H9 (cell line): ENCODE data around the gene PRRX1. TPM values are rescaled to one million over a fixed set of nuclear protein-coding genes. Genes with fewer than 3 reads are reported as not detected.

ENCODE experiments used
- DNase-seq: peaks from one replicate; pipeline ENCODE4 v3.0.0-alpha.2; 2017
- H2AFZ ChIP-seq: one replicate; pipeline ENCODE4 v1.6.1; 2013; ENCODE audit warnings: mild to moderate bottlenecking, low read length, control low read depth, moderate library complexity
- H2AK5ac ChIP-seq: 2 replicates; pipeline ENCODE4 v1.6.1; 2013; ENCODE audit warnings: low read length, control low read depth, mixed read lengths; ENCODE audit not compliant: insufficient read length
- H2BK120ac ChIP-seq: one replicate; pipeline ENCODE4 v1.6.1; 2013; ENCODE audit warnings: low read depth, mild to moderate bottlenecking, low read length, control low read depth, inconsistent platforms; ENCODE audit not compliant: poor library complexity, severe bottlenecking
- H2BK12ac ChIP-seq: 2 replicates; pipeline ENCODE4 v1.6.1; 2013; ENCODE audit warnings: low read length, control low read depth, mixed read lengths, low read depth; ENCODE audit not compliant: insufficient read length
- H2BK15ac ChIP-seq: 2 replicates; pipeline ENCODE4 v1.6.1; 2013; ENCODE audit warnings: low read depth, low read length, control low read depth
- H2BK20ac ChIP-seq: one replicate; pipeline ENCODE4 v1.6.1; 2013; ENCODE audit warnings: low read depth, mild to moderate bottlenecking, low read length, control low read depth, inconsistent platforms; ENCODE audit not compliant: poor library complexity, severe bottlenecking
- H2BK5ac ChIP-seq: 2 replicates; pipeline ENCODE4 v1.6.1; 2013; ENCODE audit warnings: low read length, control low read depth, mixed read lengths; ENCODE audit not compliant: insufficient read length
- H3K14ac ChIP-seq: 2 replicates; pipeline ENCODE4 v1.6.1; 2013; ENCODE audit warnings: low read length, control low read depth; ENCODE audit not compliant: insufficient read depth
- H3K18ac ChIP-seq: 2 replicates; pipeline ENCODE4 v1.6.1; 2013; ENCODE audit warnings: low read depth, mild to moderate bottlenecking, mixed read lengths, low read length, control low read depth; ENCODE audit not compliant: insufficient read length
- H3K23ac ChIP-seq: 2 replicates; pipeline ENCODE4 v1.6.1; 2013; ENCODE audit warnings: low read length, control low read depth, mixed read lengths, low read depth; ENCODE audit not compliant: insufficient read length
- H3K23me2 ChIP-seq: 2 replicates; pipeline ENCODE4 v1.6.1; 2013; ENCODE audit warnings: low read depth, mild to moderate bottlenecking, mixed read lengths, low read length, control low read depth; ENCODE audit not compliant: insufficient read length, poor library complexity, severe bottlenecking
- H3K27ac ChIP-seq: 2 replicates; pipeline ENCODE4 v1.5.1; 2013; ENCODE audit warnings: low read length, control low read depth, mixed read lengths, low read depth; ENCODE audit not compliant: insufficient read length
- H3K27me3 ChIP-seq: 2 replicates; pipeline ENCODE4 v1.6.1; 2013; ENCODE audit warnings: low read length, control low read depth, inconsistent platforms; ENCODE audit not compliant: insufficient read depth
- H3K4ac ChIP-seq: 2 replicates; pipeline ENCODE4 v1.6.1; 2013; ENCODE audit warnings: low read depth, mild to moderate bottlenecking, control low read depth, inconsistent platforms, low read length, moderate library complexity
- H3K4me1 ChIP-seq: 2 replicates; pipeline ENCODE4 v1.6.1; 2013; ENCODE audit warnings: low read length, control low read depth, inconsistent platforms; ENCODE audit not compliant: insufficient read depth
- H3K4me2 ChIP-seq: 2 replicates; pipeline ENCODE4 v1.6.1; 2013; ENCODE audit warnings: low read length, control low read depth, mixed read lengths; ENCODE audit not compliant: insufficient read length, insufficient read depth
- H3K56ac ChIP-seq: 2 replicates; pipeline ENCODE4 v1.6.1; 2013; ENCODE audit warnings: low read depth, mild to moderate bottlenecking, mixed read lengths, low read length, control low read depth; ENCODE audit not compliant: insufficient read length
- H3K79me1 ChIP-seq: 2 replicates; pipeline ENCODE4 v1.6.1; 2013; ENCODE audit warnings: low read depth, mild to moderate bottlenecking, moderate library complexity, low read length, control low read depth, inconsistent platforms; ENCODE audit not compliant: insufficient read depth, poor library complexity, severe bottlenecking
- H3K79me2 ChIP-seq: 2 replicates; pipeline ENCODE4 v1.6.1; 2013; ENCODE audit warnings: low read length, control low read depth, inconsistent platforms; ENCODE audit not compliant: insufficient read depth
- H3K9ac ChIP-seq: 2 replicates; pipeline ENCODE4 v1.6.1; 2013; ENCODE audit warnings: low read length, control low read depth, mixed read lengths; ENCODE audit not compliant: insufficient read length; ENCODE audit errors: extremely low read depth
- H3K9me3 ChIP-seq: one replicate; pipeline ENCODE4 v1.6.1; 2013; ENCODE audit warnings: low read depth, low read length, inconsistent platforms; ENCODE audit not compliant: control insufficient read depth
- H3T11ph ChIP-seq: one replicate; pipeline ENCODE4 v1.6.1; 2013; ENCODE audit warnings: mild to moderate bottlenecking, low read length, control low read depth, inconsistent platforms
- H4K20me1 ChIP-seq: one replicate; pipeline ENCODE4 v1.6.1; 2013; ENCODE audit not compliant: control insufficient read depth, insufficient read length, insufficient read depth
- H4K5ac ChIP-seq: 2 replicates; pipeline ENCODE4 v1.6.1; 2013; ENCODE audit warnings: low read depth, mild to moderate bottlenecking, mixed read lengths, low read length, control low read depth; ENCODE audit not compliant: insufficient read length
- H4K8ac ChIP-seq: replicated peaks from 2 replicates; pipeline ENCODE4 v1.6.1; 2013; ENCODE audit warnings: low read length, control low read depth, mixed read lengths, low read depth; ENCODE audit not compliant: insufficient read length
- H4K91ac ChIP-seq: 2 replicates; pipeline ENCODE4 v1.6.1; 2013; ENCODE audit warnings: low read depth, mild to moderate bottlenecking, moderate library complexity, mixed read lengths, low read length, control low read depth; ENCODE audit not compliant: insufficient read length
- H3K27ac Mint-ChIP-seq, 3 experiments: 2 replicates in 2 of 3; 3 replicates in 1 of 3; pipeline ENCODE4 v1.8.0; 2020 to 2021; ENCODE audit warnings: mixed read lengths in 3 of 3, mild to moderate bottlenecking in 1 of 3, moderate library complexity in 1 of 3
- H3K27me3 Mint-ChIP-seq: 2 replicates; pipeline ENCODE4 v1.8.0; 2021; ENCODE audit warnings: low read depth, mild to moderate bottlenecking, moderate library complexity, mixed read lengths
- H3K36me3 Mint-ChIP-seq, 3 experiments: 2 replicates in 2 of 3; 3 replicates in 1 of 3; pipeline ENCODE4 v1.8.0; 2020 to 2021; ENCODE audit warnings: low read depth in 3 of 3, mixed read lengths in 3 of 3; ENCODE audit not compliant: insufficient read depth in 1 of 3
- H3K4me1 Mint-ChIP-seq, 2 experiments: 2 replicates each; pipeline ENCODE4 v1.8.0; 2020; ENCODE audit warnings: mixed read lengths in 2 of 2
- H3K4me3 Mint-ChIP-seq, 2 experiments: 2 replicates in 1 of 2; 3 replicates in 1 of 2; pipeline ENCODE4 v1.8.0; 2020 to 2021; ENCODE audit warnings: mild to moderate bottlenecking in 2 of 2, mixed read lengths in 2 of 2, moderate library complexity in 1 of 2
- H3K9me3 Mint-ChIP-seq, 2 experiments: 2 replicates in 1 of 2; 3 replicates in 1 of 2; pipeline ENCODE4 v1.8.0; 2020; ENCODE audit warnings: mild to moderate bottlenecking in 2 of 2, mixed read lengths in 2 of 2, moderate library complexity in 1 of 2
- CTCF ChIP-seq: fragments of 200-600 bp; sonication (generic); conservative IDR thresholded peaks from 3 replicates; pipeline ENCODE4 v1.8.0; 2021; ENCODE audit warnings: antibody characterized with exemption, mild to moderate bottlenecking
- WGBS: extraction: QIAGEN DNeasy Blood & Tissue Kit; methylation state at CpG from one replicate; pipeline ENCODE4 v1.1.7; 2013; ENCODE audit warnings: missing lambda C conversion rate, low lambda C conversion rate, mixed read lengths; ENCODE audit not compliant: insufficient read length; ENCODE audit errors: extremely low coverage; 5-methylcytosine and 5-hydroxymethylcytosine counted together
- total RNA-seq: library from RNA; stranded (reverse); gene quantifications from 2 replicates; pipeline ENCODE4 v1.2.1, GENCODE V29; 2021

Gene PRRX1
- total RNA-seq, 1 experiment from 2014 or later: not detected

GRCh38 chr1:170704256-170704655, 40.3 kb downstream of the PRRX1 start:
- Histone ChIP-seq H3T11ph (no peak overlapping the region), H3K4me1 (no peaks in the 10 kb centered on the region), H2BK20ac (no peak overlapping the region), H2BK15ac (no peak overlapping the region), H3K79me1 (no peaks in the 10 kb centered on the region), H2BK12ac (no peak overlapping the region), H2BK5ac (no peak overlapping the region), H3K79me2 (no peaks in the 10 kb centered on the region), H2BK120ac (no peak overlapping the region), H3K56ac (no peak overlapping the region), H3K27ac (no peak overlapping the region), H3K18ac (no peak overlapping the region), H3K14ac (no peak overlapping the region), H3K23me2 (no peaks in the 10 kb centered on the region), H3K4me2 (no peak overlapping the region), H4K8ac (no peak overlapping the region), H3K23ac (no peak overlapping the region), H3K9me3 (no peaks in the 10 kb centered on the region), H2AFZ (no peak overlapping the region), H2AK5ac (no peak overlapping the region), H3K4ac (no peak overlapping the region), H4K91ac (no peak overlapping the region), H3K27me3 (no peaks in the 10 kb centered on the region), H3K9ac (no peak overlapping the region), H4K20me1 (no peaks in the 10 kb centered on the region), H4K5ac (no peak overlapping the region)
- DNase-seq: no peak
- Mint-ChIP-seq H3K4me1 (no peaks in the 10 kb centered on the region), H3K36me3 (no peaks in the 10 kb centered on the region), H3K4me3 (no peak overlapping the region), H3K9me3 (no peaks in the 10 kb centered on the region), H3K27ac (no peak overlapping the region), H3K27me3 (no peaks in the 10 kb centered on the region)
- TF ChIP-seq CTCF: no peak
- no CpG with 5 or more reads among the region's 3 CpGs for WGBS
